ENCODE data around the gene APBA1.

- TF ChIP-seq TAF1 (IDR thresholded peaks at IDR 0.05; ENCODE audit: borderline replicate concordance, insufficient read depth, low read length) (no peak), POLR2AphosphoS5 (IDR thresholded peaks at IDR 0.05; ENCODE audit: low read depth, low read length) (no peak), SIN3A (IDR thresholded peaks at IDR 0.05; ENCODE audit: borderline replicate concordance, insufficient read depth, low read length) (no peak), REST (IDR thresholded peaks at IDR 0.05; ENCODE audit: insufficient read depth in 1 of 2, low read depth in 2 of 2, low read length in 2 of 2) (no peak)
These were observed 279.3 kb downstream of the APBA1 start for GRCh38 chr9:69392826-69393225.

Measured in PFSK-1 (cell line).